HG03025 (cell line): ENCODE results near the gene MAPK1.

Experiments
- ATAC-seq: cut with Tn5 transposase; IDR thresholded peaks from one replicate; pipeline ENCODE4 v1.9.1; 2021; ENCODE audit warnings: mild to moderate bottlenecking, moderate library complexity; ENCODE audit not compliant: unreplicated experiment, low FRiP score

MAPK1 gene

GRCh38 chr22:21709688-21710087 lies 157.8 kb downstream of the MAPK1 start:
- no peak for ATAC-seq

- ATAC-seq: no peak
These were observed 158.5 kb downstream of the MAPK1 start for GRCh38 chr22:21708960-21709359.

GRCh38 chr22:21707677-21708076 lies 159.8 kb downstream of the MAPK1 start:
- ATAC-seq: no peak
